ENCODE data around the gene DDX5.

DNA sequence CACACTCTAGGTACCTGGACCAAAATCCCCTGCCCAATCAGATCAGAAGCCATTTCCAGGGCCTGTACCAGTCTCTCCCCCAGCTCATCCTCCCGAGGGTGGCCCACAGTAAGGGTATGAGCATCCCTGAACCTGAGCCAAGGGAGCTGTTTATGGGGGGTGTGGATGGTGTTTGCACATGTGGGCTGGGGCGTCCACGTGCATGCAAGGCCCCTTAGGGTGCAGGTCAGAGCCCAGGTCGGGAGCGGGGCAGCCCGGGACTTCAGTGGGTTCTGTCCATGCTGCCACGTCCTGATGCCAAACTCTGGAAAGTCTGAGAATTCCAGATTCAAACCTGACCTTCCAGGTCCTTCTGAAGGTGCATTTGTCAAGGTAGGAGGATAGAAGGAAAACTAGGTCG is 47.3 kb downstream of the DDX5 start:
- TF ChIP-seq, protein P1, sequence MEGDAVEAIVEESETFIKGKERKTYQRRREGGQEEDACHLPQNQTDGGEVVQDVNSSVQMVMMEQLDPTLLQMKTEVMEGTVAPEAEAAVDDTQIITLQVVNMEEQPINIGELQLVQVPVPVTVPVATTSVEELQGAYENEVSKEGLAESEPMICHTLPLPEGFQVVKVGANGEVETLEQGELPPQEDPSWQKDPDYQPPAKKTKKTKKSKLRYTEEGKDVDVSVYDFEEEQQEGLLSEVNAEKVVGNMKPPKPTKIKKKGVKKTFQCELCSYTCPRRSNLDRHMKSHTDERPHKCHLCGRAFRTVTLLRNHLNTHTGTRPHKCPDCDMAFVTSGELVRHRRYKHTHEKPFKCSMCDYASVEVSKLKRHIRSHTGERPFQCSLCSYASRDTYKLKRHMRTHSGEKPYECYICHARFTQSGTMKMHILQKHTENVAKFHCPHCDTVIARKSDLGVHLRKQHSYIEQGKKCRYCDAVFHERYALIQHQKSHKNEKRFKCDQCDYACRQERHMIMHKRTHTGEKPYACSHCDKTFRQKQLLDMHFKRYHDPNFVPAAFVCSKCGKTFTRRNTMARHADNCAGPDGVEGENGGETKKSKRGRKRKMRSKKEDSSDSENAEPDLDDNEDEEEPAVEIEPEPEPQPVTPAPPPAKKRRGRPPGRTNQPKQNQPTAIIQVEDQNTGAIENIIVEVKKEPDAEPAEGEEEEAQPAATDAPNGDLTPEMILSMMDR (IDR thresholded peaks at IDR 0.05), result no peak
- TF ChIP-seq EZH2 (IDR thresholded peaks at IDR 0.05; ENCODE audit: borderline replicate concordance, insufficient read depth, low read depth, low read length, poor library complexity, severe bottlenecking), result no peak
